HepG2 (cell line): ENCODE data around the gene NEDD4L. TPM values are rescaled to one million over a fixed set of nuclear protein-coding genes. Genes with fewer than 3 reads are reported as not detected.

Experiments
- ATAC-seq: fragments of 200-7000 bp; cut with Tn5 transposase; 3 replicates; pipeline ENCODE4 v1.9.1; 2020; ENCODE audit warnings: mild to moderate bottlenecking, moderate library complexity
- BruUV-seq: library from RNA; stranded (reverse); fragments of 400-500 nt; replicated peaks from 2 replicates; lab custom pipeline; 2021; lab: Mats Ljungman, UMichigan
- CTCF ChIA-PET: fragments of 300-600 bp; formaldehyde crosslinking; extraction: SDS; loops from one replicate; lab custom pipeline; 2021; ENCODE audit warnings: low total read pairs, inconsistent platforms, low intra/inter-chr PET ratio; lab: Yijun Ruan, JAX
- POLR2A ChIA-PET: fragments of 350-600 bp; sonication (Branson Sonifier 250); formaldehyde crosslinking; loops from one replicate; lab custom pipeline; 2020; ENCODE audit warnings: antibody characterized with exemption, inconsistent platforms; lab: Yijun Ruan, JAX
- DNase-seq: peaks from one replicate; pipeline ENCODE4 v3.0.0-alpha.2; 2015; ENCODE audit warnings: low spot score
- FAIRE-seq: peaks from 3 replicates; lab custom pipeline; 2011; peaks lifted over from hg19 to GRCh38; lab: Jason Lieb, UNC
- H2AFZ ChIP-seq: one replicate; pipeline ENCODE4 v1.6.1; 2011; ENCODE audit warnings: low read length, inconsistent platforms
- H3K27ac ChIP-seq: fragments of 300-600 bp; 3 replicates; pipeline ENCODE4 v1.8.0; 2011; ENCODE audit warnings: mixed run types, mild to moderate bottlenecking, mixed read lengths, low read length, inconsistent platforms; ENCODE audit not compliant: insufficient read depth; ENCODE audit errors: extremely low read length
- H3K27me3 ChIP-seq, 2 experiments: fragments of 200-600 bp in 1 of 2; 2 replicates in 1 of 2; 3 replicates in 1 of 2; pipeline versions ENCODE4 v1.6.0 to v1.8.0; 2011; ENCODE audit warnings: low read length in 2 of 2, mild to moderate bottlenecking in 2 of 2, moderate library complexity in 2 of 2, inconsistent platforms in 1 of 2; ENCODE audit not compliant: insufficient read depth in 2 of 2, control insufficient read depth in 1 of 2
- H3K36me3 ChIP-seq, 2 experiments: fragments of 200-600 bp in 1 of 2; replicated peaks in 1 of 2; 2 replicates in 1 of 2; 3 replicates in 1 of 2; pipeline versions ENCODE4 v1.5.1 to v1.8.0; 2011; ENCODE audit warnings: low read length in 2 of 2, inconsistent platforms in 1 of 2; ENCODE audit not compliant: insufficient read depth in 2 of 2, control insufficient read depth in 1 of 2
- H3K4me1 ChIP-seq: 2 replicates; pipeline ENCODE4 v1.5.1; 2012; ENCODE audit warnings: low read length, inconsistent platforms; ENCODE audit not compliant: insufficient read depth
- H3K4me2 ChIP-seq: 2 replicates; pipeline ENCODE4 v1.6.0; 2011; ENCODE audit warnings: low read depth, low read length, inconsistent platforms
- H3K4me3 ChIP-seq, 3 experiments: fragments of 200-600 bp in 1 of 3; sonication (generic), shearing (Covaris generic) in 1 of 3; replicated peaks in 1 of 3; 2 replicates each; pipeline ENCODE4 v1.5.1; 2011 to 2016; ENCODE audit warnings: low read length in 3 of 3, inconsistent platforms in 2 of 3, low read depth in 2 of 3, mild to moderate bottlenecking in 2 of 3, control low read depth in 1 of 3, mixed read lengths in 1 of 3; ENCODE audit not compliant: insufficient read depth in 1 of 3
- H3K79me2 ChIP-seq: one replicate; pipeline ENCODE4 v1.6.1; 2011; ENCODE audit warnings: low read length, inconsistent platforms; ENCODE audit not compliant: insufficient read depth
- H3K9ac ChIP-seq: 2 replicates; pipeline ENCODE4 v1.6.0; 2011; ENCODE audit warnings: mild to moderate bottlenecking, low read depth, low read length, inconsistent platforms; ENCODE audit not compliant: insufficient read depth
- H3K9me3 ChIP-seq: 2 replicates; pipeline ENCODE4 v1.5.1; 2012; ENCODE audit warnings: mild to moderate bottlenecking, low read length
- H4K20me1 ChIP-seq: 2 replicates; pipeline ENCODE4 v1.6.0; 2011; ENCODE audit warnings: inconsistent platforms, mild to moderate bottlenecking, low read length, moderate library complexity; ENCODE audit not compliant: insufficient read depth
- AKAP8 ChIP-seq: sonication (generic); formaldehyde crosslinking; IDR thresholded peaks from 2 replicates; pipeline ENCODE4 v1.5.1; 2020; ENCODE audit warnings: mild to moderate bottlenecking, missing genetic modification reagents
- ATF3 ChIP-seq: sonication (generic); formaldehyde crosslinking; IDR thresholded peaks from 2 replicates; pipeline ENCODE4 v1.4.0; 2020; ENCODE audit warnings: missing genetic modification reagents
- HMG20A ChIP-seq: IDR thresholded peaks from 2 replicates; pipeline ENCODE4 v1.6.1; 2016; ENCODE audit warnings: borderline replicate concordance
- JUNB ChIP-seq: sonication (generic); formaldehyde crosslinking; IDR thresholded peaks from 2 replicates; pipeline ENCODE4 v1.8.0; 2022; ENCODE audit warnings: missing genetic modification reagents, mild to moderate bottlenecking, borderline replicate concordance
- KDM5A ChIP-seq: fragments of 200-600 bp; sonication (generic); IDR thresholded peaks from 2 replicates; pipeline ENCODE4 v1.7.0; 2018; ENCODE audit warnings: antibody characterized with exemption, mild to moderate bottlenecking, low read length, borderline replicate concordance
- MAFK ChIP-seq, 2 experiments: IDR thresholded peaks in 1 of 2; conservative IDR thresholded peaks in 1 of 2; 2 replicates each; pipeline ENCODE4 v1.6.1; 2011; ENCODE audit warnings: improper control_type of control experiment in 2 of 2, low read length in 2 of 2
- MXD3 ChIP-seq: IDR thresholded peaks from 2 replicates; pipeline ENCODE4 v1.6.1; 2016; ENCODE audit warnings: mild to moderate bottlenecking, missing biosample characterization, missing genetic modification reagents
- NFKB2 ChIP-seq: sonication (generic); formaldehyde crosslinking; IDR thresholded peaks from 2 replicates; pipeline ENCODE4 v1.4.0; 2020; ENCODE audit warnings: missing genetic modification reagents, borderline replicate concordance
- NFRKB ChIP-seq: fragments of 450-650 bp; IDR thresholded peaks from 2 replicates; pipeline ENCODE4 v1.6.1; 2017
- SMYD3 ChIP-seq: sonication (generic); formaldehyde crosslinking; IDR thresholded peaks from 2 replicates; pipeline ENCODE4 v1.8.1; 2023; ENCODE audit warnings: mild to moderate bottlenecking, missing genetic modification reagents
- YEATS2 ChIP-seq: sonication (generic); formaldehyde crosslinking; IDR thresholded peaks from 2 replicates; pipeline ENCODE4 v1.4.0; 2020; ENCODE audit warnings: missing genetic modification reagents, borderline replicate concordance
- ZKSCAN8 ChIP-seq: IDR thresholded peaks from 2 replicates; pipeline ENCODE4 v1.6.1; 2016; ENCODE audit warnings: borderline replicate concordance, missing genetic modification reagents, missing compliant biosample characterization
- WGBS: methylation state at CpG from one replicate; pipeline ENCODE4 v1.1.6; 2017; ENCODE audit warnings: low lambda C conversion rate; 5-methylcytosine and 5-hydroxymethylcytosine counted together
- in situ Hi-C: cut with HindIII; loops from 2 replicates; pipeline ENCODE4 v1.10.0; 2017; ENCODE audit warnings: low pct_unique_long_range_greater_than_20kb; ENCODE audit not compliant: extremely low pct_ligation_motif_present
- intact Hi-C: fragments of 100-400 bp; cut with micrococcal nuclease; formaldehyde crosslinking; loops from one replicate; pipeline ENCODE4 v1.10.0; 2022; ENCODE audit not compliant: unreplicated experiment
- polyA plus RNA-seq, 8 experiments: library from polyadenylated mRNA; depleted of rRNA in 3 of 8; stranded (reverse) in 7 of 8; unstranded in 1 of 8; fragments of >200 nt; fragmentation: Illumina TruSeq in 4 of 8; extraction: Trizol in 4 of 8; gene quantifications; 2 replicates each; pipeline versions ENCODE4 v1.2.1 to v1.2.3, GENCODE V29; 2011 to 2016; ENCODE audit warnings: low read depth in 4 of 8, missing spikeins in 1 of 8, mixed read lengths in 1 of 8; ENCODE audit not compliant: insufficient read depth in 1 of 8
- total RNA-seq, 5 experiments: library from RNA; depleted of rRNA; stranded (reverse); fragments of >200 nt; fragmentation: Illumina TruSeq; extraction: Trizol; gene quantifications; 2 replicates each; pipeline ENCODE4 v1.2.3, GENCODE V29; 2016; ENCODE audit warnings: low read depth in 1 of 5

NEDD4L gene
- total and polyA plus RNA-seq, 2 of the 13 experiments (the other 11 are each of a cell fraction or from before 2014, with no cell fraction given): 168 to 390 TPM

GRCh38 chr18:58443671-58444070, 399.6 kb downstream of the NEDD4L start:
- in situ Hi-C loops: no loop called here

GRCh38 chr18:58446391-58447060, 402.5 kb downstream of the NEDD4L start:
- whole genome bisulfite sequencing: 95% methylated on average over 11 of the region's 11 CpGs
- H3K9ac ChIP-seq: no peak overlapping the region
- POLR2A ChIA-PET: no interaction called here
- intact Hi-C loops (no loop called here), in situ Hi-C loops (no loop called here)
- TF ChIP-seq NFRKB (no peak), YEATS2 (CRISPR knock-in tag) (no peak), NFKB2 (CRISPR knock-in tag) (no peak), AKAP8 (CRISPR knock-in tag) (no peak), MAFK (conservative IDR thresholded peaks at IDR 0.05 in 1 of 2, IDR thresholded peaks at IDR 0.05 in 1 of 2; ENCODE audit: low read length in 2 of 2) (0 out of 4 replicates have a peak, but pooled peaks of 1 of the 2 experiments have one; percentile 4)
- H3K9me3 ChIP-seq: no peaks in the 10 kb centered on the region
- no peak overlapping the region for H3K4me2 ChIP-seq
- no peak overlapping the region for H2AFZ ChIP-seq
- H3K27me3 ChIP-seq: no peaks in the 10 kb centered on the region
- FAIRE-seq (no peak), ATAC-seq (no peak), DNase-seq (no peak)
- H3K4me1 ChIP-seq: peaks cover 40% of the 10 kb centered on the region
- no peaks in the 10 kb centered on the region for H3K79me2 ChIP-seq
- CTCF ChIA-PET: no interaction called here
- BruUV-seq: no TSS peak
- H3K27ac ChIP-seq: no peak overlapping the region
- H3K4me3 ChIP-seq: no peak overlapping the region
- H4K20me1 ChIP-seq: no peaks in the 10 kb centered on the region
- H3K36me3 ChIP-seq: no peaks in the 10 kb centered on the region

More at GRCh38 chr18:58443671-58444070, 399.6 kb downstream of the NEDD4L start:
- H3K9ac ChIP-seq: no peak overlapping the region
- H3K27me3 ChIP-seq: no peaks in the 10 kb centered on the region
- H2AFZ ChIP-seq: no peak overlapping the region
- ATAC-seq (no peak), FAIRE-seq (no peak), DNase-seq (no peak)
- no peaks in the 10 kb centered on the region for H3K79me2 ChIP-seq
- BruUV-seq: no TSS peak
- no peak overlapping the region for H3K4me3 ChIP-seq
- intact Hi-C loops: no loop called here
- POLR2A ChIA-PET: no interaction called here
- CTCF ChIA-PET: no interaction called here
- no peaks in the 10 kb centered on the region for H3K9me3 ChIP-seq
- 98% methylated on average over 6 of the region's 6 CpGs for WGBS
- TF ChIP-seq JUNB (CRISPR knock-in tag) (no peak), SMYD3 (no peak), MXD3 (CRISPR knock-in tag) (no peak), HMG20A (CRISPR knock-in tag) (no peak), KDM5A (no peak), ZKSCAN8 (no peak), ATF3 (CRISPR knock-in tag) (no peak)
- no peaks in the 10 kb centered on the region for H3K36me3 ChIP-seq
- H3K4me1 ChIP-seq: peaks cover 59% of the 10 kb centered on the region
- H3K27ac ChIP-seq: no peak overlapping the region
- H4K20me1 ChIP-seq: no peaks in the 10 kb centered on the region
- no peak overlapping the region for H3K4me2 ChIP-seq
